SH-SY5Y (cell line): ENCODE measurements around the gene UVRAG.

Experiments
- GATA2 ChIP-seq: IDR thresholded peaks from 2 replicates; pipeline ENCODE4 v1.6.1; 2011; ENCODE audit warnings: mild to moderate bottlenecking, low read depth, low read length
- GATA3 ChIP-seq: IDR thresholded peaks from 2 replicates; pipeline ENCODE4 v1.6.1; 2011; ENCODE audit warnings: low read depth, mild to moderate bottlenecking, low read length, moderate library complexity

GRCh38 chr11:76010051-76010450, 195.0 kb downstream of the UVRAG start:
- no peak for TF ChIP-seq GATA3
- TF ChIP-seq GATA2: no peak
